HEK293 (cell line): ENCODE results near the gene LFNG.

ENCODE experiments used
- KLF10 ChIP-seq: fragments of 450-650 bp; IDR thresholded peaks from 2 replicates; pipeline ENCODE4 v1.5.1; 2018; ENCODE audit warnings: missing biosample characterization, mild to moderate bottlenecking, missing genetic modification characterization
- KLF9 ChIP-seq: fragments of 450-650 bp; formaldehyde crosslinking; IDR thresholded peaks from 2 replicates; pipeline ENCODE4 v1.5.1; 2016; ENCODE audit warnings: missing biosample characterization, missing genetic modification characterization, low read depth
- PATZ1 ChIP-seq: fragments of 450-650 bp; formaldehyde crosslinking; IDR thresholded peaks from 2 replicates; pipeline ENCODE4 v1.5.1; 2016; ENCODE audit warnings: missing biosample characterization, missing genetic modification characterization
- SCRT1 ChIP-seq: fragments of 450-650 bp; formaldehyde crosslinking; IDR thresholded peaks from 2 replicates; pipeline ENCODE4 v1.5.1; 2016; ENCODE audit warnings: missing biosample characterization, missing genetic modification characterization, borderline replicate concordance
- ZBTB17 ChIP-seq: fragments of 450-650 bp; formaldehyde crosslinking; IDR thresholded peaks from 2 replicates; pipeline ENCODE4 v1.5.1; 2016; ENCODE audit warnings: missing biosample characterization, missing genetic modification characterization
- ZBTB20 ChIP-seq: fragments of 450-650 bp; formaldehyde crosslinking; IDR thresholded peaks from 2 replicates; pipeline ENCODE4 v1.5.1; 2016; ENCODE audit warnings: missing biosample characterization, missing genetic modification characterization
- ZBTB8A ChIP-seq: fragments of 450-650 bp; formaldehyde crosslinking; IDR thresholded peaks from 2 replicates; pipeline ENCODE4 v1.5.1; 2016; ENCODE audit warnings: missing biosample characterization, missing genetic modification characterization
- ZFHX2 ChIP-seq: fragments of 450-650 bp; formaldehyde crosslinking; conservative IDR thresholded peaks from 2 replicates; pipeline ENCODE4 v1.5.1; 2016; ENCODE audit warnings: missing biosample characterization, missing genetic modification characterization
- ZIC2 ChIP-seq: fragments of 450-650 bp; formaldehyde crosslinking; IDR thresholded peaks from 2 replicates; pipeline ENCODE4 v1.5.1; 2016; ENCODE audit warnings: missing biosample characterization, missing genetic modification characterization
- ZNF146 ChIP-seq: fragments of 450-650 bp; formaldehyde crosslinking; IDR thresholded peaks from 2 replicates; pipeline ENCODE4 v1.5.1; 2016; ENCODE audit warnings: missing biosample characterization, missing genetic modification characterization
- ZNF16 ChIP-seq: fragments of 450-650 bp; formaldehyde crosslinking; IDR thresholded peaks from 2 replicates; pipeline ENCODE4 v1.5.1; 2016; ENCODE audit warnings: low read depth, missing biosample characterization, missing genetic modification characterization
- ZNF248 ChIP-seq: fragments of 450-650 bp; formaldehyde crosslinking; IDR thresholded peaks from 2 replicates; pipeline ENCODE4 v1.5.1; 2017; ENCODE audit warnings: missing biosample characterization, missing genetic modification characterization
- ZNF292 ChIP-seq: fragments of 450-650 bp; formaldehyde crosslinking; IDR thresholded peaks from 2 replicates; pipeline ENCODE4 v1.5.1; 2016; ENCODE audit warnings: low read depth, missing biosample characterization, missing genetic modification characterization, borderline replicate concordance
- ZNF311 ChIP-seq: fragments of 450-650 bp; formaldehyde crosslinking; IDR thresholded peaks from 2 replicates; pipeline ENCODE4 v1.5.1; 2017; ENCODE audit warnings: missing biosample characterization, missing genetic modification characterization, borderline replicate concordance
- ZNF433 ChIP-seq: fragments of 450-650 bp; formaldehyde crosslinking; IDR thresholded peaks from 2 replicates; pipeline ENCODE4 v1.5.1; 2016; ENCODE audit warnings: missing biosample characterization, missing genetic modification characterization, low read depth
- ZNF521 ChIP-seq: fragments of 450-650 bp; formaldehyde crosslinking; IDR thresholded peaks from 2 replicates; pipeline ENCODE4 v1.5.1; 2017; ENCODE audit warnings: missing biosample characterization, mild to moderate bottlenecking, missing genetic modification characterization
- ZNF529 ChIP-seq: fragments of 450-650 bp; formaldehyde crosslinking; IDR thresholded peaks from 2 replicates; pipeline ENCODE4 v1.5.1; 2017; ENCODE audit warnings: missing genetic modification characterization, missing biosample characterization; ENCODE audit not compliant: insufficient replicate concordance
- ZNF555 ChIP-seq: fragments of 450-650 bp; formaldehyde crosslinking; conservative IDR thresholded peaks from 2 replicates; pipeline ENCODE4 v1.5.1; 2017; ENCODE audit warnings: missing biosample characterization, mild to moderate bottlenecking, missing genetic modification characterization, inconsistent platforms
- ZNF561 ChIP-seq: fragments of 450-650 bp; IDR thresholded peaks from 2 replicates; pipeline ENCODE4 v1.5.1; 2018; ENCODE audit warnings: missing biosample characterization, missing genetic modification characterization, borderline replicate concordance
- ZNF571 ChIP-seq: fragments of 450-650 bp; formaldehyde crosslinking; IDR thresholded peaks from 2 replicates; pipeline ENCODE4 v1.5.0; 2017; ENCODE audit warnings: missing biosample characterization, missing genetic modification characterization
- ZNF600 ChIP-seq: fragments of 450-650 bp; formaldehyde crosslinking; IDR thresholded peaks from 2 replicates; pipeline ENCODE4 v1.5.1; 2016; ENCODE audit warnings: missing biosample characterization, missing genetic modification characterization
- ZNF623 ChIP-seq: fragments of 450-650 bp; formaldehyde crosslinking; IDR thresholded peaks from 2 replicates; pipeline ENCODE4 v1.5.1; 2016; ENCODE audit warnings: missing biosample characterization, missing genetic modification characterization
- ZNF645 ChIP-seq: fragments of 450-650 bp; formaldehyde crosslinking; IDR thresholded peaks from 2 replicates; pipeline ENCODE4; 2016; ENCODE audit warnings: missing biosample characterization, missing genetic modification characterization
- ZNF660 ChIP-seq: fragments of 450-650 bp; IDR thresholded peaks from 2 replicates; pipeline ENCODE4 v1.5.1; 2018; ENCODE audit warnings: missing biosample characterization, mild to moderate bottlenecking, missing genetic modification characterization
- ZNF704 ChIP-seq: fragments of 450-650 bp; formaldehyde crosslinking; IDR thresholded peaks from 2 replicates; pipeline ENCODE4 v1.5.1; 2016; ENCODE audit warnings: missing biosample characterization, missing genetic modification characterization
- ZNF792 ChIP-seq: fragments of 450-650 bp; formaldehyde crosslinking; IDR thresholded peaks from 2 replicates; pipeline ENCODE4 v1.5.1; 2016; ENCODE audit warnings: missing biosample characterization, missing genetic modification characterization
- ZNF843 ChIP-seq: fragments of 450-650 bp; formaldehyde crosslinking; IDR thresholded peaks from 2 replicates; pipeline ENCODE4 v1.5.1; 2016; ENCODE audit warnings: missing biosample characterization, missing genetic modification characterization
- TF ChIP-seq, protein P1 (sequence below): fragments of 450-650 bp; formaldehyde crosslinking; IDR thresholded peaks from 2 replicates; pipeline ENCODE4 v1.5.1; 2016; ENCODE audit warnings: missing biosample characterization, missing genetic modification characterization
- TF ChIP-seq, protein P2 (sequence below): fragments of 450-650 bp; formaldehyde crosslinking; IDR thresholded peaks from 2 replicates; pipeline ENCODE4 v1.5.1; 2016; ENCODE audit warnings: missing biosample characterization, missing genetic modification characterization
- TF ChIP-seq, protein P3 (sequence below): fragments of 450-650 bp; formaldehyde crosslinking; IDR thresholded peaks from 2 replicates; pipeline ENCODE4 v1.5.1; 2016; ENCODE audit warnings: missing biosample characterization, missing genetic modification characterization

LFNG gene

DNA sequence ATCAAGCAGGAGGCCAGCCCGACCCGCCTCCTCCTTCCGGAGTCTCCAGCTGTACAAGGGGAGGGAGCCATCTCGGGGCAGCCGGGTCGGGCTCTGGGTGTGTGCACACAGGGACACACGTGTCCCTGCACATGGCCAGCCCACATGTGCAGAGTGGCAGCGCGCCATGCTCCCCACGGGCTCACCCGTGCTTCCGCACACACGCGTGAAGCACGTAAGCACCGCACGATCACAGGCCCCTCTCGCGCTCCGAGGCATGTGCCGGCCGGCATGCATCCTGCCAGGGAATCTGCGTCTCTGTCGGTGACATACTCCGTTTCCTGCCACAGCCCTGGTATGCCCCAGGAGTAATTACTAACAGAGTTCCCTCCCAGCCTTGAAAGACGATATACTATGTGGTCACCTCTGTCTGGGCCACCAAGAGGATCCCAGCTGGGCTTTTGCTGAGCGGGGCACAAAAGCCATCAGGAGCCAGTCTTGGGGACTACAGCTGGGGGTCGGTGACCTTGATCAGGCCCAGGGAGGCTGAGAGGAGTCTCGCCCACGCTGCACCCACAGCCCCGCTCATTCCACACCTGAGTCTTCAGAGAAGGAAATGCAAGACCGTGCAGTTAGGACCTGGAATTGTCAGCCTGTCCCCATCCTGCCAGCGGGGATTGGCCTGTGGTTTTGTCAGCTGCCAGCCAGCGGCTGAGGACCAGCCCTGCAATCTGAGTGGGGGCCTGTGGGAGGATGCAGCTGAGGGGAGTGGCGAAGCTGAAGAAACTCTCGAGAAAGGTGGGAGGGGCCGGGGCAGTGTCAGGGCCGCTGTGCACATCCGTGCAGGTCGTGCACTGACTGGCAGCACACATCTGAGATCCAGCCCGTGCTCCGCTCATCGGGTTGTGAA lies 11.0 kb upstream of the LFNG start (continued):
- TF ChIP-seq SCRT1 (tag by site-specific recombination) (no peak), ZNF311 (tag by site-specific recombination) (no peak), ZNF704 (no peak), ZNF292 (tag by site-specific recombination) (no peak), ZNF792 (tag by site-specific recombination) (no peak), ZNF529 (tag by site-specific recombination) (no peak), ZNF146 (tag by site-specific recombination) (no peak), KLF10 (tag by site-specific recombination) (no peak), ZNF623 (tag by site-specific recombination) (no peak), ZNF433 (no peak), ZIC2 (tag by site-specific recombination) (peak; percentile 54), ZNF645 (tag by site-specific recombination) (no peak), ZBTB17 (0 out of 2 replicates have a peak, but pooled peaks have one; percentile 24), ZBTB8A (tag by site-specific recombination) (no peak), ZNF555 (tag by site-specific recombination) (no peak), ZNF521 (tag by site-specific recombination) (no peak), ZBTB20 (tag by site-specific recombination) (peak; percentile 73), KLF9 (tag by site-specific recombination) (no peak), ZNF248 (tag by site-specific recombination) (no peak), ZNF843 (tag by site-specific recombination) (no peak), ZNF16 (tag by site-specific recombination) (no peak), ZNF660 (tag by site-specific recombination) (no peak), ZNF561 (no peak), ZFHX2 (tag by site-specific recombination) (peak; percentile 66), ZNF600 (tag by site-specific recombination) (peak; percentile 82; the same call in 1 of the 2 replicates), ZNF571 (tag by site-specific recombination) (no peak), PATZ1 (peak; percentile 38; the same call in 1 of the 2 replicates)
- TF ChIP-seq, protein P1, sequence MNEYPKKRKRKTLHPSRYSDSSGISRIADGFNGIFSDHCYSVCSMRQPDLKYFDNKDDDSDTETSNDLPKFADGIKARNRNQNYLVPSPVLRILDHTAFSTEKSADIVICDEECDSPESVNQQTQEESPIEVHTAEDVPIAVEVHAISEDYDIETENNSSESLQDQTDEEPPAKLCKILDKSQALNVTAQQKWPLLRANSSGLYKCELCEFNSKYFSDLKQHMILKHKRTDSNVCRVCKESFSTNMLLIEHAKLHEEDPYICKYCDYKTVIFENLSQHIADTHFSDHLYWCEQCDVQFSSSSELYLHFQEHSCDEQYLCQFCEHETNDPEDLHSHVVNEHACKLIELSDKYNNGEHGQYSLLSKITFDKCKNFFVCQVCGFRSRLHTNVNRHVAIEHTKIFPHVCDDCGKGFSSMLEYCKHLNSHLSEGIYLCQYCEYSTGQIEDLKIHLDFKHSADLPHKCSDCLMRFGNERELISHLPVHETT (tag by site-specific recombination) = no peak
- TF ChIP-seq, protein P2, sequence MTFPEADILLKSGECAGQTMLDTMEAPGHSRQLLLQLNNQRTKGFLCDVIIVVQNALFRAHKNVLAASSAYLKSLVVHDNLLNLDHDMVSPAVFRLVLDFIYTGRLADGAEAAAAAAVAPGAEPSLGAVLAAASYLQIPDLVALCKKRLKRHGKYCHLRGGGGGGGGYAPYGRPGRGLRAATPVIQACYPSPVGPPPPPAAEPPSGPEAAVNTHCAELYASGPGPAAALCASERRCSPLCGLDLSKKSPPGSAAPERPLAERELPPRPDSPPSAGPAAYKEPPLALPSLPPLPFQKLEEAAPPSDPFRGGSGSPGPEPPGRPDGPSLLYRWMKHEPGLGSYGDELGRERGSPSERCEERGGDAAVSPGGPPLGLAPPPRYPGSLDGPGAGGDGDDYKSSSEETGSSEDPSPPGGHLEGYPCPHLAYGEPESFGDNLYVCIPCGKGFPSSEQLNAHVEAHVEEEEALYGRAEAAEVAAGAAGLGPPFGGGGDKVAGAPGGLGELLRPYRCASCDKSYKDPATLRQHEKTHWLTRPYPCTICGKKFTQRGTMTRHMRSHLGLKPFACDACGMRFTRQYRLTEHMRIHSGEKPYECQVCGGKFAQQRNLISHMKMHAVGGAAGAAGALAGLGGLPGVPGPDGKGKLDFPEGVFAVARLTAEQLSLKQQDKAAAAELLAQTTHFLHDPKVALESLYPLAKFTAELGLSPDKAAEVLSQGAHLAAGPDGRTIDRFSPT = 0 out of 2 replicates have a peak, but pooled peaks have one; percentile 24
- TF ChIP-seq, protein P3, sequence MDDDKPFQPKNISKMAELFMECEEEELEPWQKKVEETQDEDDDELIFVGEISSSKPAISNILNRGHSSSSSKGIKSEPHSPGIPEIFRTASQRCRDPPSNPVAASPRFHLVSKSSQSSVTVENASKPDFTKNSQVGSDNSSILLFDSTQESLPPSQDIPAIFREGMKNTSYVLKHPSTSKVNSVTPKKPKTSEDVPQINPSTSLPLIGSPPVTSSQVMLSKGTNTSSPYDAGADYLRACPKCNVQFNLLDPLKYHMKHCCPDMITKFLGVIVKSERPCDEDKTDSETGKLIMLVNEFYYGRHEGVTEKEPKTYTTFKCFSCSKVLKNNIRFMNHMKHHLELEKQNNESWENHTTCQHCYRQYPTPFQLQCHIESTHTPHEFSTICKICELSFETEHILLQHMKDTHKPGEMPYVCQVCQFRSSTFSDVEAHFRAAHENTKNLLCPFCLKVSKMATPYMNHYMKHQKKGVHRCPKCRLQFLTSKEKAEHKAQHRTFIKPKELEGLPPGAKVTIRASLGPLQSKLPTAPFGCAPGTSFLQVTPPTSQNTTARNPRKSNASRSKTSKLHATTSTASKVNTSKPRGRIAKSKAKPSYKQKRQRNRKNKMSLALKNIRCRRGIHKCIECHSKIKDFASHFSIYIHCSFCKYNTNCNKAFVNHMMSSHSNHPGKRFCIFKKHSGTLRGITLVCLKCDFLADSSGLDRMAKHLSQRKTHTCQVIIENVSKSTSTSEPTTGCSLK = no peak
